Endothelial cell of umbilical vein (primary cell): ENCODE measurements around the gene SIDT1. TPM values are rescaled to one million over a fixed set of nuclear protein-coding genes. Genes with fewer than 3 reads are reported as not detected.

Experiments used
- BruUV-seq: library from RNA; stranded (reverse); fragments of 400-500 nt; replicated peaks from 2 replicates; lab custom pipeline; 2021; lab: Mats Ljungman, UMichigan
- CTCF ChIA-PET: fragments of 300-600, 350-600 bp; sonication (Branson Sonifier 250); formaldehyde crosslinking; loops from one replicate; lab custom pipeline; 2021; ENCODE audit warnings: antibody characterized with exemption, inconsistent platforms; lab: Charles Lee
- POLR2A ChIA-PET: fragments of 300-600, 350-600 bp; sonication (Branson Sonifier 250); formaldehyde crosslinking; loops from one replicate; lab custom pipeline; 2021; ENCODE audit warnings: antibody characterized with exemption, inconsistent platforms; lab: Charles Lee
- DNase-seq: peaks from one replicate; pipeline ENCODE4 v3.0.0-alpha.2; 2011; ENCODE audit warnings: low read depth, low spot score
- FAIRE-seq: peaks from 2 replicates; lab custom pipeline; 2011; peaks lifted over from hg19 to GRCh38; lab: Jason Lieb, UNC
- H2AFZ ChIP-seq: 2 replicates; pipeline ENCODE4 v1.6.0; 2012; ENCODE audit warnings: low read depth, low read length, control low read depth, inconsistent platforms
- H3K27ac ChIP-seq: 2 replicates; pipeline ENCODE4 v1.5.1; 2011; ENCODE audit warnings: low read depth, mild to moderate bottlenecking, control low read depth, low read length, moderate library complexity; ENCODE audit not compliant: insufficient read depth
- H3K27me3 ChIP-seq, 2 experiments: 2 replicates each; pipeline versions ENCODE4 v1.6.0 to v1.6.1; 2011; ENCODE audit warnings: low read length in 2 of 2, mixed read lengths in 1 of 2; ENCODE audit not compliant: control insufficient read depth in 2 of 2, insufficient read depth in 2 of 2
- H3K36me3 ChIP-seq, 2 experiments: 2 replicates in 1 of 2; 3 replicates in 1 of 2; pipeline ENCODE4 v1.5.1; 2011; ENCODE audit warnings: low read length in 2 of 2, mild to moderate bottlenecking in 1 of 2, moderate library complexity in 1 of 2; ENCODE audit not compliant: control insufficient read depth in 2 of 2, insufficient read depth in 2 of 2; ENCODE audit errors: extremely low read depth in 1 of 2
- H3K4me1 ChIP-seq: 3 replicates; pipeline ENCODE4 v1.5.1; 2011; ENCODE audit warnings: mild to moderate bottlenecking, low read length; ENCODE audit not compliant: control insufficient read depth, insufficient read depth; ENCODE audit errors: extremely low read depth
- H3K4me2 ChIP-seq: 2 replicates; pipeline ENCODE4 v1.6.1; 2011; ENCODE audit warnings: low read length, control low read depth, mixed read lengths; ENCODE audit not compliant: insufficient read depth
- H3K4me3 ChIP-seq, 3 experiments: fragments of 200-600 bp in 1 of 3; sonication (generic), shearing (Covaris generic) in 1 of 3; replicated peaks in 1 of 3; 2 replicates each; pipeline ENCODE4 v1.5.1; 2011 to 2016; ENCODE audit warnings: control low read depth in 3 of 3, low read length in 3 of 3, mild to moderate bottlenecking in 2 of 3, inconsistent platforms in 1 of 3, low read depth in 1 of 3, moderate library complexity in 1 of 3; ENCODE audit not compliant: insufficient read depth in 1 of 3
- H3K79me2 ChIP-seq: 2 replicates; pipeline ENCODE4 v1.6.0; 2012; ENCODE audit warnings: low read length, inconsistent platforms; ENCODE audit not compliant: control insufficient read depth, insufficient read depth
- H3K9ac ChIP-seq: replicated peaks from 2 replicates; pipeline ENCODE3; 2011; ENCODE audit warnings: low read length, control low read depth; ENCODE audit not compliant: insufficient read depth; ENCODE audit errors: extremely low read depth
- H3K9me1 ChIP-seq: replicated peaks from 3 replicates; pipeline ENCODE4 v1.6.0; 2011; ENCODE audit warnings: mild to moderate bottlenecking, low read length; ENCODE audit not compliant: control insufficient read depth, insufficient read depth; ENCODE audit errors: extremely low read depth
- H3K9me3 ChIP-seq: replicated peaks from 2 replicates; pipeline ENCODE4 v1.5.1; 2012; ENCODE audit warnings: low read length, inconsistent platforms; ENCODE audit not compliant: control insufficient read depth, insufficient read depth
- H4K20me1 ChIP-seq: replicated peaks from 2 replicates; pipeline ENCODE3; 2011; ENCODE audit warnings: mild to moderate bottlenecking, low read length; ENCODE audit not compliant: control insufficient read depth, insufficient read depth; ENCODE audit errors: extremely low read depth
- EZH2 ChIP-seq: IDR thresholded peaks from 2 replicates; pipeline ENCODE4 v1.6.1; 2012; ENCODE audit warnings: borderline replicate concordance, low read depth, mild to moderate bottlenecking, moderate library complexity, low read length, inconsistent platforms; ENCODE audit not compliant: severe bottlenecking
- FOS ChIP-seq: IDR thresholded peaks from 2 replicates; pipeline ENCODE4 v1.6.1; 2011; ENCODE audit warnings: mild to moderate bottlenecking, low read length, moderate library complexity, borderline replicate concordance; ENCODE audit not compliant: insufficient read depth
- GATA2 ChIP-seq: IDR thresholded peaks from 2 replicates; pipeline ENCODE4 v1.7.0; 2011; ENCODE audit warnings: low read depth, mild to moderate bottlenecking, moderate library complexity, mixed read lengths, low read length; ENCODE audit not compliant: insufficient read length, insufficient read depth
- JUN ChIP-seq: IDR thresholded peaks from 2 replicates; pipeline ENCODE4 v1.6.1; 2011; ENCODE audit warnings: borderline replicate concordance, low read depth; ENCODE audit not compliant: insufficient read length, insufficient read depth
- MYC ChIP-seq: IDR thresholded peaks from one replicate; pipeline ENCODE4 v1.6.1; 2011; ENCODE audit warnings: mild to moderate bottlenecking, low read depth, low read length
- POLR2A ChIP-seq: IDR thresholded peaks from 2 replicates; pipeline ENCODE4 v1.6.1; 2012; ENCODE audit warnings: low read depth, mild to moderate bottlenecking, control low read depth, low read length
- POLR2AphosphoS5 ChIP-seq: IDR thresholded peaks from 2 replicates; pipeline ENCODE4 v1.6.1; 2012; ENCODE audit warnings: low read depth, mild to moderate bottlenecking, control low read depth, low read length, moderate library complexity; ENCODE audit not compliant: insufficient read depth
- dilution Hi-C: fragments of 300-500 bp; cut with MboI; formaldehyde crosslinking; loops from one replicate; pipeline ENCODE4 v1.15.0; 2019; ENCODE audit warnings: low sequenced_read_pairs; ENCODE audit not compliant: extremely low pct_ligation_motif_present
- intact Hi-C: fragments of 100-400 bp; cut with micrococcal nuclease; formaldehyde crosslinking; loops from one replicate; pipeline ENCODE4 v1.10.0; 2022
- polyA plus RNA-seq, 4 experiments: library from polyadenylated mRNA; depleted of rRNA in 3 of 4; stranded (reverse) in 3 of 4; unstranded in 1 of 4; fragments of >200 nt; gene quantifications; 2 replicates each; pipeline versions ENCODE4 v1.2.1 to v1.2.3, GENCODE V29; 2011 to 2012; ENCODE audit warnings: missing spikeins in 1 of 4
- total RNA-seq: library from RNA; stranded (reverse); gene quantifications from 2 replicates; pipeline ENCODE4 v1.2.3, GENCODE V29; 2021
- TF ChIP-seq, protein P1 (sequence below), 2 donors: IDR thresholded peaks; 1 replicate in 1 of 2; 2 replicates in 1 of 2; pipeline ENCODE4 v1.5.1; 2011; ENCODE audit warnings: low read length in 2 of 2, mild to moderate bottlenecking in 2 of 2, moderate library complexity in 2 of 2, control low read depth in 1 of 2, inconsistent platforms in 1 of 2, low read depth in 1 of 2; ENCODE audit not compliant: insufficient read depth in 1 of 2; ENCODE audit errors: extremely low read depth in 1 of 2
- TF ChIP-seq, protein P2 (sequence below): IDR thresholded peaks from 2 replicates; pipeline ENCODE4 v1.6.1; 2011; ENCODE audit not compliant: insufficient read depth, insufficient read length

Gene SIDT1
- total and polyA plus RNA-seq, 2 donors (not counting 3 experiments of a cell fraction or from before 2014, with no cell fraction given) = 0.07 TPM; not detected in 1

DNA sequence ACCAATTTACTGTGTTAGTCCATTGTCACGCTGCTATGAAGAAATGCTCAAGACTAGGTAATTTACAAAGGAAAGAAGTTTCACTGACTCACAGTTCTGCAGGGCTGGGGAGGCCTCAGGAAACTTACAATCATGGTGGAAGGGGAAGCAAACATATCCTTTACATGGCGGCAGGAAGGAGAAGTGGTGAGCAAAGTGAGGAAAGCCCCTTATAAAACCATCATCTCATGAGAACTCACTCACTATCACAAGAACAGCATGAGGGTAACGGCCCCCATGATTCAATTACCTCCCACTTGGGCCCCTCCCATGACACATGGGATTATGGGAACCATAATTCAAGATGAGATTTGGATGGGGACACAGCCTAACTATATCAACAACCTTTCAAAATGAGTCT lies 143.9 kb downstream of the SIDT1 start:
- TF ChIP-seq POLR2A (no peak), FOS (no peak), GATA2 (no peak), EZH2 (no peak)
- TF ChIP-seq, protein P1, sequence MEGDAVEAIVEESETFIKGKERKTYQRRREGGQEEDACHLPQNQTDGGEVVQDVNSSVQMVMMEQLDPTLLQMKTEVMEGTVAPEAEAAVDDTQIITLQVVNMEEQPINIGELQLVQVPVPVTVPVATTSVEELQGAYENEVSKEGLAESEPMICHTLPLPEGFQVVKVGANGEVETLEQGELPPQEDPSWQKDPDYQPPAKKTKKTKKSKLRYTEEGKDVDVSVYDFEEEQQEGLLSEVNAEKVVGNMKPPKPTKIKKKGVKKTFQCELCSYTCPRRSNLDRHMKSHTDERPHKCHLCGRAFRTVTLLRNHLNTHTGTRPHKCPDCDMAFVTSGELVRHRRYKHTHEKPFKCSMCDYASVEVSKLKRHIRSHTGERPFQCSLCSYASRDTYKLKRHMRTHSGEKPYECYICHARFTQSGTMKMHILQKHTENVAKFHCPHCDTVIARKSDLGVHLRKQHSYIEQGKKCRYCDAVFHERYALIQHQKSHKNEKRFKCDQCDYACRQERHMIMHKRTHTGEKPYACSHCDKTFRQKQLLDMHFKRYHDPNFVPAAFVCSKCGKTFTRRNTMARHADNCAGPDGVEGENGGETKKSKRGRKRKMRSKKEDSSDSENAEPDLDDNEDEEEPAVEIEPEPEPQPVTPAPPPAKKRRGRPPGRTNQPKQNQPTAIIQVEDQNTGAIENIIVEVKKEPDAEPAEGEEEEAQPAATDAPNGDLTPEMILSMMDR (IDR thresholded peaks at IDR 0.05; ENCODE audit: extremely low read depth in 1 of 2, insufficient read depth in 1 of 2, low read depth in 1 of 2, low read length in 2 of 2) = no peak
- TF ChIP-seq, protein P2, sequence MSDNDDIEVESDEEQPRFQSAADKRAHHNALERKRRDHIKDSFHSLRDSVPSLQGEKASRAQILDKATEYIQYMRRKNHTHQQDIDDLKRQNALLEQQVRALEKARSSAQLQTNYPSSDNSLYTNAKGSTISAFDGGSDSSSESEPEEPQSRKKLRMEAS = no peak
- no peak overlapping the region for H2AFZ ChIP-seq
- DNase-seq (no peak), FAIRE-seq (no peak)
- no peaks in the 10 kb centered on the region for H3K4me1 ChIP-seq
- no peak overlapping the region for H3K4me2 ChIP-seq
- ChIA-PET POLR2A (no interaction called here), CTCF (interaction anchor here (1.0 kb wide), 1 partner anchor 46 kb away, joined by 3 read pairs; no protein-coding TSS in a partner anchor)
- H3K9me3 ChIP-seq = no peaks in the 10 kb centered on the region
- H3K4me3 ChIP-seq = no peak overlapping the region
- dilution Hi-C loops = no loop called here
- peaks cover 0 to 3% of the 10 kb centered on the region in 2 experiments for H3K36me3 ChIP-seq
- H3K9me1 ChIP-seq = no peaks in the 10 kb centered on the region
- H4K20me1 ChIP-seq = no peaks in the 10 kb centered on the region
- intact Hi-C loops = no loop called here
- no peak overlapping the region for H3K9ac ChIP-seq
- BruUV-seq = no TSS peak
- H3K79me2 ChIP-seq = no peaks in the 10 kb centered on the region
- H3K27ac ChIP-seq = no peak overlapping the region
- no peaks in the 10 kb centered on the region for H3K27me3 ChIP-seq

DNA sequence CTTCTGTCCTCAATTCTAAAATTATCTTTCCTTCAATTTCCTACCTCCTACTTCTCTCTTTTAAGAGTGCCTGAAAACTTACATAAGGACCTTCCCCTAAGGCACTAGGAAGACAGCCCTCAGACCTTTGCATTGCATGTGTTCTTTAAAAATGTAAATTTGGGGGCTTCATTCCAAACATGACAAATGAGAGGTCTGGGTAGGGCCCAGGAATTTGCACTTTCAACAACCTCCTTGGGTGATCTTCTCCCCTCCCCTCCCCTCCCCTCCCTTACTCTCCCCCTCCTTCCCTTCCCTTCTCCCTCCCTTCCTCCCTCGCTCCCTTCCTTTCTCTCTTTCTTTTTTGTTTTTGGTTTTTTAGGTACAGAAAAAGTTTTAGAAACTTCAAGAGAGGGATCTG lies 145.4 kb downstream of the SIDT1 start:
- Histone ChIP-seq H3K9me1 (no peaks in the 10 kb centered on the region), H3K9ac (no peak overlapping the region), H3K4me1 (no peaks in the 10 kb centered on the region), H3K27ac (no peak overlapping the region), H4K20me1 (no peaks in the 10 kb centered on the region), H3K36me3 (no peaks in the 10 kb centered on the region), H3K4me3 (no peak overlapping the region), H3K9me3 (no peaks in the 10 kb centered on the region), H3K79me2 (no peaks in the 10 kb centered on the region), H3K4me2 (no peak overlapping the region), H2AFZ (no peak overlapping the region), H3K27me3 (no peaks in the 10 kb centered on the region)
- BruUV-seq = no TSS peak
- TF ChIP-seq, protein P2 = no peak
- TF ChIP-seq POLR2AphosphoS5 (no peak), GATA2 (no peak), JUN (no peak), MYC (no peak), POLR2A (no peak), EZH2 (no peak), FOS (no peak)
- TF ChIP-seq, protein P1 (IDR thresholded peaks at IDR 0.05; ENCODE audit: extremely low read depth in 1 of 2, insufficient read depth in 1 of 2, low read depth in 1 of 2, low read length in 2 of 2) = no peak
- intact Hi-C loops = no loop called here
- CTCF ChIA-PET = no interaction called here
- DNase-seq (no peak), FAIRE-seq (no peak)
- POLR2A ChIA-PET = no interaction called here
- dilution Hi-C loops = no loop called here
